Measurements from ENCODE around the gene MEOX2.

MEOX2 gene

GRCh38 chr7:15620491-15621185 lies 65.8 kb downstream of the MEOX2 start:
- DNase-seq (ENCODE audit: low read depth) = peak; percentile 20
- TF ChIP-seq CTCF (conservative IDR thresholded peaks at IDR 0.05; ENCODE audit: low read depth, low read length) = no peak
- no peak overlapping the region for H3K4me3 ChIP-seq (ENCODE audit: low read depth, low read length)

- DNase-seq (ENCODE audit: low read depth) = no peak
- no peak overlapping the region for H3K4me3 ChIP-seq (ENCODE audit: low read depth, low read length)
- no peak for TF ChIP-seq CTCF (conservative IDR thresholded peaks at IDR 0.05; ENCODE audit: low read depth, low read length)
Measured at GRCh38 chr7:15618275-15618674, 68.2 kb downstream of the MEOX2 start.

GRCh38 chr7:15612205-15612604 lies 74.3 kb downstream of the MEOX2 start:
- no peak for TF ChIP-seq CTCF (conservative IDR thresholded peaks at IDR 0.05; ENCODE audit: low read depth, low read length)

GRCh38 chr7:15610503-15610902 lies 76.0 kb downstream of the MEOX2 start:
- DNase-seq (ENCODE audit: low read depth) = no peak
- TF ChIP-seq CTCF (conservative IDR thresholded peaks at IDR 0.05; ENCODE audit: low read depth, low read length) = no peak

More at GRCh38 chr7:15612205-15612604, 74.3 kb downstream of the MEOX2 start:
- DNase-seq (ENCODE audit: low read depth) = no peak
- no peak overlapping the region for H3K4me3 ChIP-seq (ENCODE audit: low read depth, low read length)

GRCh38 chr7:15609287-15609686 lies 77.2 kb downstream of the MEOX2 start:
- TF ChIP-seq CTCF (conservative IDR thresholded peaks at IDR 0.05; ENCODE audit: low read depth, low read length) = no peak
- DNase-seq (ENCODE audit: low read depth) = peak; percentile 11

More at GRCh38 chr7:15610503-15610902, 76.0 kb downstream of the MEOX2 start:
- no peak overlapping the region for H3K4me3 ChIP-seq (ENCODE audit: low read depth, low read length)

GRCh38 chr7:15607529-15608210 lies 78.8 kb downstream of the MEOX2 start:
- TF ChIP-seq CTCF (conservative IDR thresholded peaks at IDR 0.05; ENCODE audit: low read depth, low read length) = no peak
- DNase-seq (ENCODE audit: low read depth) = no peak
- H3K4me3 ChIP-seq (ENCODE audit: low read depth, low read length) = no peak overlapping the region

More at GRCh38 chr7:15609287-15609686, 77.2 kb downstream of the MEOX2 start:
- H3K4me3 ChIP-seq (ENCODE audit: low read depth, low read length) = no peak overlapping the region
